Thyroid gland (tissue), 4 donors: ENCODE data around the gene NAIF1. TPM values are rescaled to one million over a fixed set of nuclear protein-coding genes. Genes with fewer than 3 reads are reported as not detected.

Experiments
- DNase-seq, 2 donors: peaks; one replicate each; pipeline ENCODE4 v3.0.0-alpha.2; 2019
- H3K27ac ChIP-seq, 3 donors: fragments of 200-600 bp; sonication (generic); 1 replicate in 2 of 3; 2 replicates in 1 of 3; pipeline ENCODE4 v1.5.1; 2016 to 2019; ENCODE audit warnings: mild to moderate bottlenecking in 1 of 3, moderate library complexity in 1 of 3
- H3K27me3 ChIP-seq: fragments of 200-600 bp; sonication (generic); one replicate; pipeline ENCODE4 v1.5.1; 2019
- H3K36me3 ChIP-seq, 2 donors: fragments of 200-600 bp; sonication (generic); one replicate each; pipeline ENCODE4 v1.5.1; 2016 to 2019
- H3K4me1 ChIP-seq, 2 donors: fragments of 200-600 bp; sonication (generic); one replicate each; pipeline ENCODE4 v1.5.1; 2017 to 2019
- H3K4me3 ChIP-seq, 3 donors: fragments of 200-600 bp; sonication (generic); replicated peaks in 1 of 3; 1 replicate in 2 of 3; 2 replicates in 1 of 3; pipeline ENCODE4 v1.5.1; 2016; ENCODE audit warnings: mild to moderate bottlenecking in 1 of 3
- H3K9me3 ChIP-seq: fragments of 200-600 bp; sonication (generic); one replicate; pipeline ENCODE4 v1.5.1; 2017
- CTCF ChIP-seq, 6 experiments: fragments of 200-600 bp in 3 of 6; fragments of 450-650 bp in 3 of 6; sonication (generic) in 3 of 6; IDR thresholded peaks; one replicate each; pipeline ENCODE4 v1.5.1; 2016 to 2019; ENCODE audit warnings: antibody characterized with exemption in 6 of 6, mild to moderate bottlenecking in 2 of 6, inconsistent platforms in 1 of 6, moderate library complexity in 1 of 6
- POLR2A ChIP-seq, 2 donors: fragments of 450-650 bp; IDR thresholded peaks; one replicate each; pipeline ENCODE4 v1.6.1; 2017; ENCODE audit warnings: antibody characterized with exemption in 2 of 2, mild to moderate bottlenecking in 2 of 2, moderate library complexity in 1 of 2
- WGBS, 2 donors: methylation state at CpG; one replicate each; pipeline ENCODE4 v1.1.5; 2017; 5-methylcytosine and 5-hydroxymethylcytosine counted together
- intact Hi-C: fragments of 100-400 bp; cut with DNase I; formaldehyde crosslinking; loops from one replicate; pipeline ENCODE4 v1.15.1; 2023
- total RNA-seq, 4 donors: library from RNA; depleted of rRNA; stranded (reverse); fragments of >200 nt; gene quantifications; one replicate each; pipeline ENCODE4 v1.2.3, GENCODE V29; 2016

The NAIF1 gene
- total RNA-seq, 4 donors from 2014 or later, result 5.3 to 17.2 (median 9.4) TPM

- Histone ChIP-seq H3K4me1 (peaks cover 23 to 24% of the 10 kb centered on the region in 2 donors), H3K27me3 (no peaks in the 10 kb centered on the region), H3K9me3 (no peaks in the 10 kb centered on the region), H3K4me3 (no peak overlapping the region), H3K27ac (no peak overlapping the region), H3K36me3 (peaks cover 39 to 42% of the 10 kb centered on the region in 2 donors)
- WGBS, 2 donors, result 87 to 88% methylated on average over 7 to 16 of the region's 18 CpGs
- TF ChIP-seq CTCF (IDR thresholded peaks at IDR 0.05) (no peak), POLR2A (IDR thresholded peaks at IDR 0.05) (no peak)
- intact Hi-C loops, result no loop called here
- DNase-seq, result no peak
Observed at GRCh38 chr9:128107468-128108268, 40.5 kb upstream of the NAIF1 start.

GRCh38 chr9:128106940-128107467 is 39.9 kb upstream of the NAIF1 start:
- TF ChIP-seq POLR2A (IDR thresholded peaks at IDR 0.05), result no peak
- no peak for TF ChIP-seq CTCF (IDR thresholded peaks at IDR 0.05)
- H3K4me3 ChIP-seq, result no peak overlapping the region
- peak overlapping the region in 2 of 3 donors; percentile 5 to 29 for H3K27ac ChIP-seq
- peaks cover 29 to 31% of the 10 kb centered on the region in 2 donors for H3K4me1 ChIP-seq
- intact Hi-C loops, result no loop called here
- no peak for DNase-seq
- WGBS, 2 donors, result 92 to 97% methylated on average over 16 to 17 of the region's 23 CpGs
- no peaks in the 10 kb centered on the region for H3K27me3 ChIP-seq
- H3K9me3 ChIP-seq, result no peaks in the 10 kb centered on the region
- peaks cover 46 to 47% of the 10 kb centered on the region in 2 donors for H3K36me3 ChIP-seq

- H3K9me3 ChIP-seq, result no peaks in the 10 kb centered on the region
- no peaks in the 10 kb centered on the region for H3K27me3 ChIP-seq
- peak overlapping the region in 2 of 3 donors; percentile 5 to 46 for H3K27ac ChIP-seq
- WGBS, 2 donors, result 96% methylated on average over 20 to 21 of the region's 23 CpGs
- TF ChIP-seq CTCF (IDR thresholded peaks at IDR 0.05) (no peak), POLR2A (IDR thresholded peaks at IDR 0.05) (no peak)
- intact Hi-C loops, result no loop called here
- H3K36me3 ChIP-seq, result peaks cover 47 to 52% of the 10 kb centered on the region in 2 donors
- no peak for DNase-seq
- H3K4me1 ChIP-seq, result peaks cover 36 to 37% of the 10 kb centered on the region in 2 donors
- no peak overlapping the region for H3K4me3 ChIP-seq
Observed at GRCh38 chr9:128106181-128106939, 39.2 kb upstream of the NAIF1 start.

GRCh38 chr9:128105538-128106175 is 38.5 kb upstream of the NAIF1 start:
- intact Hi-C loops, result no loop called here
- Histone ChIP-seq H3K4me1 (peaks cover 43 to 44% of the 10 kb centered on the region in 2 donors), H3K27me3 (no peaks in the 10 kb centered on the region), H3K36me3 (peaks cover 47 to 53% of the 10 kb centered on the region in 2 donors), H3K4me3 (no peak overlapping the region), H3K9me3 (no peaks in the 10 kb centered on the region), H3K27ac (peak overlapping the region in 2 of 3 donors; percentile 46 to 100)
- TF ChIP-seq CTCF (IDR thresholded peaks at IDR 0.05), result no peak
- no peak for TF ChIP-seq POLR2A (IDR thresholded peaks at IDR 0.05)
- no peak for DNase-seq
- WGBS, 2 donors, result 92 to 93% methylated on average over 11 to 20 of the region's 21 CpGs
